ENCODE results near the gene RAB4A. TPM values are rescaled to one million over a fixed set of nuclear protein-coding genes. Genes with fewer than 3 reads are reported as not detected.

Gene RAB4A
- total RNA-seq, 1 donor from 2014 or later: 44.1 TPM

- no peak overlapping the region for H3K27ac ChIP-seq
- no peak overlapping the region for H2AFZ ChIP-seq (replicated peaks)
- no peak overlapping the region for H3K27ac Mint-ChIP-seq
- no peak overlapping the region for H3K4me3 ChIP-seq
- H3K9ac ChIP-seq: no peak overlapping the region
- peaks cover 20% of the 10 kb centered on the region for H3K4me1 ChIP-seq
- H3K27me3 Mint-ChIP-seq (ENCODE audit: insufficient read depth, low read depth): peaks cover 3% of the 10 kb centered on the region
- H3K9me3 Mint-ChIP-seq: peaks cover 10% of the 10 kb centered on the region
- H3F3A ChIP-seq (ENCODE audit: low read depth): peaks cover 34% of the 10 kb centered on the region
- H3K36me3 Mint-ChIP-seq: peaks cover 15% of the 10 kb centered on the region
- H3K79me2 ChIP-seq (ENCODE audit: low read depth): peaks cover 70% of the 10 kb centered on the region
- H3K4me3 Mint-ChIP-seq: peak overlapping the region; percentile 57
- no peak for DNase-seq (ENCODE audit: low spot score)
- no peak for TF ChIP-seq EZH2phosphoT487 (IDR thresholded peaks at IDR 0.05)
- TF ChIP-seq CTCF (IDR thresholded peaks at IDR 0.05): no peak
- no peak for TF ChIP-seq EZH2 (IDR thresholded peaks at IDR 0.05)
- H3K9me3 ChIP-seq (ENCODE audit: low read depth): no peaks in the 10 kb centered on the region
- peaks cover 28% of the 10 kb centered on the region for H3K4me1 Mint-ChIP-seq
- H3K27me3 ChIP-seq: peaks cover 10% of the 10 kb centered on the region
- peak overlapping the region; percentile 95 for H3K4me2 ChIP-seq
- H3K36me3 ChIP-seq: no peaks in the 10 kb centered on the region
- H4K20me1 ChIP-seq (ENCODE audit: low read depth): peaks cover 48% of the 10 kb centered on the region
These were observed 68.2 kb downstream of the RAB4A start for GRCh38 chr1:229339086-229339485.

GRCh38 chr1:229339520-229339919 is 68.6 kb downstream of the RAB4A start:
- H3K27me3 Mint-ChIP-seq (ENCODE audit: insufficient read depth, low read depth): peaks cover 3% of the 10 kb centered on the region
- no peak overlapping the region for H2AFZ ChIP-seq (replicated peaks)

GRCh38 chr1:229340496-229340895 is 69.6 kb downstream of the RAB4A start:
- no peak for TF ChIP-seq CTCF (IDR thresholded peaks at IDR 0.05)
- Histone ChIP-seq H3K9me3 (ENCODE audit: low read depth) (no peaks in the 10 kb centered on the region), H2AFZ (replicated peaks) (no peak overlapping the region), H3K4me2 (peak overlapping the region; percentile 95), H3K36me3 (no peaks in the 10 kb centered on the region), H3K4me1 (peaks cover 20% of the 10 kb centered on the region), H4K20me1 (ENCODE audit: low read depth) (peaks cover 48% of the 10 kb centered on the region), H3F3A (ENCODE audit: low read depth) (peaks cover 34% of the 10 kb centered on the region), H3K27ac (no peak overlapping the region), H3K27me3 (peaks cover 21% of the 10 kb centered on the region), H3K9ac (no peak overlapping the region), H3K79me2 (ENCODE audit: low read depth) (peaks cover 58% of the 10 kb centered on the region), H3K4me3 (peak overlapping the region; percentile 88)
- peaks cover 2% of the 10 kb centered on the region for H3K36me3 Mint-ChIP-seq
- H3K4me1 Mint-ChIP-seq: peaks cover 28% of the 10 kb centered on the region
- no peak overlapping the region for H3K27ac Mint-ChIP-seq
- peak; percentile 20 for DNase-seq (ENCODE audit: low spot score)
- peak overlapping the region; percentile 99 for H3K4me3 Mint-ChIP-seq
- H3K27me3 Mint-ChIP-seq (ENCODE audit: insufficient read depth, low read depth): peaks cover 6% of the 10 kb centered on the region
- H3K9me3 Mint-ChIP-seq: peaks cover 5% of the 10 kb centered on the region

More at GRCh38 chr1:229339520-229339919, 68.6 kb downstream of the RAB4A start:
- no peak for TF ChIP-seq EZH2phosphoT487 (IDR thresholded peaks at IDR 0.05)
- TF ChIP-seq EZH2 (IDR thresholded peaks at IDR 0.05): no peak
- TF ChIP-seq CTCF (IDR thresholded peaks at IDR 0.05): no peak
- peaks cover 48% of the 10 kb centered on the region for H4K20me1 ChIP-seq (ENCODE audit: low read depth)
- no peak overlapping the region for H3K9ac ChIP-seq
- no peaks in the 10 kb centered on the region for H3K36me3 ChIP-seq
- peaks cover 14% of the 10 kb centered on the region for H3K27me3 ChIP-seq
- H3K27ac ChIP-seq: no peak overlapping the region
- no peaks in the 10 kb centered on the region for H3K9me3 ChIP-seq (ENCODE audit: low read depth)
- peaks cover 68% of the 10 kb centered on the region for H3K79me2 ChIP-seq (ENCODE audit: low read depth)
- Mint-ChIP-seq H3K27ac (no peak overlapping the region), H3K4me1 (peaks cover 28% of the 10 kb centered on the region), H3K9me3 (peaks cover 6% of the 10 kb centered on the region), H3K4me3 (peak overlapping the region; percentile 57), H3K36me3 (peaks cover 11% of the 10 kb centered on the region)
- H3K4me2 ChIP-seq: peak overlapping the region; percentile 95
- peaks cover 34% of the 10 kb centered on the region for H3F3A ChIP-seq (ENCODE audit: low read depth)
- peak overlapping the region; percentile 88 for H3K4me3 ChIP-seq
- DNase-seq (ENCODE audit: low spot score): no peak
- H3K4me1 ChIP-seq: peaks cover 20% of the 10 kb centered on the region
